Bronchial epithelial cell (primary cell): ENCODE measurements around the gene CCDC88C. TPM values are rescaled to one million over a fixed set of nuclear protein-coding genes. Genes with fewer than 3 reads are reported as not detected.
A peak's percentile ranks its signal among the peaks of the same experiment; 100 is the strongest.

Experiments
- DNase-seq: peaks from one replicate; pipeline ENCODE4 v3.0.0-alpha.2; 2010; ENCODE audit warnings: low read depth
- FAIRE-seq: peaks from 2 replicates; lab custom pipeline; 2011; peaks lifted over from hg19 to GRCh38; lab: Jason Lieb, UNC
- H3K27me3 ChIP-seq: 2 replicates; pipeline ENCODE4 v1.5.1; 2011; ENCODE audit warnings: low read length; ENCODE audit not compliant: control insufficient read depth, insufficient read depth
- H3K36me3 ChIP-seq: 2 replicates; pipeline ENCODE4 v1.5.1; 2011; ENCODE audit warnings: low read length; ENCODE audit not compliant: control insufficient read depth, insufficient read depth
- H3K4me3 ChIP-seq: 2 replicates; pipeline ENCODE4 v1.5.1; 2011; ENCODE audit warnings: mild to moderate bottlenecking, low read depth, low read length, control low read depth
- CTCF ChIP-seq: IDR thresholded peaks from 2 replicates; pipeline ENCODE4 v1.5.1; 2011; ENCODE audit warnings: mild to moderate bottlenecking, moderate library complexity, low read length, control low read depth, inconsistent platforms; ENCODE audit not compliant: insufficient read depth, severe bottlenecking
- total RNA-seq: library from RNA; depleted of rRNA; stranded (reverse); fragments of >200 nt; gene quantifications from 2 replicates; pipeline ENCODE4 v1.2.1, GENCODE V29; 2014

Gene CCDC88C
- total RNA-seq, 1 donor from 2014 or later = 21.3 TPM

GRCh38 chr14:91264151-91265150 is 153.2 kb downstream of the CCDC88C start:
- no peak for TF ChIP-seq CTCF
- DNase-seq (no peak), FAIRE-seq (no peak)
- Histone ChIP-seq H3K36me3 (no peaks in the 10 kb centered on the region), H3K27me3 (no peaks in the 10 kb centered on the region), H3K4me3 (peak overlapping the region; percentile 35)

- no peak for FAIRE-seq
- DNase-seq = no peak
- Histone ChIP-seq H3K27me3 (no peaks in the 10 kb centered on the region), H3K4me3 (no peak overlapping the region), H3K36me3 (no peaks in the 10 kb centered on the region)
- no peak for TF ChIP-seq CTCF
Observed at GRCh38 chr14:91263329-91263728, 154.3 kb downstream of the CCDC88C start.

GRCh38 chr14:91261986-91262549 is 155.6 kb downstream of the CCDC88C start:
- no peaks in the 10 kb centered on the region for H3K36me3 ChIP-seq
- H3K4me3 ChIP-seq = no peak overlapping the region
- no peak for TF ChIP-seq CTCF
- H3K27me3 ChIP-seq = no peaks in the 10 kb centered on the region
- DNase-seq (no peak), FAIRE-seq (no peak)

- Histone ChIP-seq H3K4me3 (no peak overlapping the region), H3K27me3 (no peaks in the 10 kb centered on the region), H3K36me3 (no peaks in the 10 kb centered on the region)
- FAIRE-seq (no peak), DNase-seq (no peak)
- TF ChIP-seq CTCF = no peak
Observed at GRCh38 chr14:91261115-91261514, 156.5 kb downstream of the CCDC88C start.

- no peak overlapping the region for H3K4me3 ChIP-seq
- TF ChIP-seq CTCF = no peak
- DNase-seq = no peak
- FAIRE-seq = no peak
- H3K36me3 ChIP-seq = no peaks in the 10 kb centered on the region
- no peaks in the 10 kb centered on the region for H3K27me3 ChIP-seq
Observed at GRCh38 chr14:91258876-91259275, 158.7 kb downstream of the CCDC88C start.
